Activated CD8-positive, alpha-beta memory T cell treated with anti-CD3 and anti-CD28 coated beads for 4 hours (primary cell): ENCODE data around the gene LPAR4.
"Not testable (repeated sequence)": the region's sequence is repeated elsewhere in the genome, so short reads cannot be mapped to it uniquely, and the experiment has no call there.

Experiments used
- DNase-seq, 2 donors: peaks; one replicate each; pipeline ENCODE4 v3.0.0-alpha.2; 2020; ENCODE audit warnings: low read depth in 2 of 2

LPAR4 gene, protein sequence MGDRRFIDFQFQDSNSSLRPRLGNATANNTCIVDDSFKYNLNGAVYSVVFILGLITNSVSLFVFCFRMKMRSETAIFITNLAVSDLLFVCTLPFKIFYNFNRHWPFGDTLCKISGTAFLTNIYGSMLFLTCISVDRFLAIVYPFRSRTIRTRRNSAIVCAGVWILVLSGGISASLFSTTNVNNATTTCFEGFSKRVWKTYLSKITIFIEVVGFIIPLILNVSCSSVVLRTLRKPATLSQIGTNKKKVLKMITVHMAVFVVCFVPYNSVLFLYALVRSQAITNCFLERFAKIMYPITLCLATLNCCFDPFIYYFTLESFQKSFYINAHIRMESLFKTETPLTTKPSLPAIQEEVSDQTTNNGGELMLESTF

DNA sequence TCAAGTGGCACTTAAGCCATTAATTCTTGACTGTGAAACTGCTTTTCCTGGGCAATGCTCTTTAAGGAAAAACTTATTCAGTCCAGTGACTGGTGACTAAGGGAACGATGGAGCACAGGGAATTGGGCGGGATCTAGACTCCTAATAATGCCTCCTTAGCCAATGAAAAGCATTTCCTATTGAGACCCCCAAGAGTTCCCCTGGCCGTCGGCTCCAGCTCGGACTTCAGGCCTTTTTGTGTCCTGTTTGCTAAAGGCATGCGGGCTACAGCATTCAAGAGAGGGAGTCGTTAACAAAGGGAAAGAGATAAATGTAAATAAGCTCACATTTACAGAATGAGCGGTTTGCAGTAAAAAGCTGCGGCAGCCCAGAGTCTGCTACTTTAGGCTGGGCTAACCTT is at the start of gene LPAR4:
Gene LPAR4, plus strand, starts transcription at position 232 of the 400 bp plus-strand sequence. CDS start 7,150 bp downstream, outside the sequence.
- no peak for DNase-seq

DNA sequence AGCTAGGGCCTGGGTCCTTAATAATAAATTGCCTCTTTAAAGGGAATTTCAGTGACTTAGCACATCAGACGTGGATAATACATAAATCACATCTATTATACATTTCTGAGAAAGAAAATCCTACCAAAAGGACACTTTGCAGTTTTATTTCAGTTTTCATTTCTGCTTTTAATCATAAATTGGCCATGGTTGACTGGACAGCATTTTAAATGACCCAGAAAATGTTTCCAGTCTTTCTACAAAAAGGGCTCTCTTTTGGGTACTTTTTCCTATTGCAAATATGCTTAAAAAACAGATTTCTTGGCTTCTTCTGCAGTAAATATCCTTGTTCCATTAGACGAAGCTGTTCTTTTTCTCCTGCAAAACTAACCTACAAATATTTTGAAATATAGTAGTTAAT is 41.4 kb upstream of the LPAR4 start:
- DNase-seq, result no peak

DNA sequence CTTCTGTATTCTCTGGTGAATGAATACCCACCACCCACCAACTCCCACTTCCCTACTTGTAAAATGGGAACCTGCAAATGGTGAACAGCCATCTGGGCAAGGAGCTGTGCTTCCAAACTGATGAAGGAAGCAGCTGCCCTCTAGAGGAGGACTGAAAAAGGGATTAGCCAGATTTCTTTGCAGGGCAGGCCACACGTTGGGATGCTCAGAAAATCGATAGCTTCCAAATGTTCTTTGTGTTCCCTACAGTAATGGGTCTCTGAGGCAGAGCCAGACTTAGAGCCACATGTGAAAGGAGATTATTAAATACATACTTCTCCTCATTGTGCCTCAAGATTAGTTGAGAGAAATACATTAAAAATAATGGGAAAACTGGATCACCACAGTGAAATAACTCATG is 39.3 kb upstream of the LPAR4 start:
- DNase-seq, result no peak

DNA sequence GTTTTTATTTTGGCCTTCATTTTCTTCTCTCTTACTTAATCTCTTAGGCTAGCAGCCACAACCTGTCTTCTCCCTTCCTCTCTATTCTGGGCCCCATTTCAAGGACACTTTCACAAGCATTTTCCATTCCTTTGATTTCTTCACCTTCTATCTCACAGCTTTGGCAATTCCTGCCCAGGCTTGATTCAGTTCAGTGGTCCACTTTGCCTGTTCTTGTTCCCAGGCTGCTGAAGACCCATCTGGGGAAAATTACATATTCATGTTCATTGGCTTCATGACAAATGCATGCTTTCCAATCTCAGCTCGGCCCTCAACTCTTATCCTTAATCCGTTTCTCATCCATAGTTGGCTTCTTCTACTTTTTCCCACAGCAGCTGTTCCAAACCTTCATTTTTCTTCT is 38.7 kb upstream of the LPAR4 start:
- no peak for DNase-seq

DNA sequence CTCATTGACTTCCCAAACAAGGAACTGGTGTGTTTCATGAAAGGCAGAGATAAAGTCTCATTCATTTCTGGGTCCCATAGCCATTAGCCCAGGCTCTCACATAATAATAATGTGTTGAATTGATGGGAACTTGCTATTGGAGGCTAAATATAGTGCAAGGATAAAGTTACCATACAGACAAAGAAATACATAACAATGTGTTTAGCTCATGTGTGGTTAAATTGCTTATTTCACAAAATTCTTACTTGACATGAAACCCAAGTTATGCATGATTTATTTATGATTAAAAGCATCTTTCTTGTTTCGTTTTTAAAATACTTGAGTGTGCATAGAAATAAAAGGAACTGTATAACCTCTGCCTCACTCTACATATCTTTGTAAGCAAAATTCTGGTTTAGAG is 37.3 kb upstream of the LPAR4 start:
- DNase-seq, result no peak

DNA sequence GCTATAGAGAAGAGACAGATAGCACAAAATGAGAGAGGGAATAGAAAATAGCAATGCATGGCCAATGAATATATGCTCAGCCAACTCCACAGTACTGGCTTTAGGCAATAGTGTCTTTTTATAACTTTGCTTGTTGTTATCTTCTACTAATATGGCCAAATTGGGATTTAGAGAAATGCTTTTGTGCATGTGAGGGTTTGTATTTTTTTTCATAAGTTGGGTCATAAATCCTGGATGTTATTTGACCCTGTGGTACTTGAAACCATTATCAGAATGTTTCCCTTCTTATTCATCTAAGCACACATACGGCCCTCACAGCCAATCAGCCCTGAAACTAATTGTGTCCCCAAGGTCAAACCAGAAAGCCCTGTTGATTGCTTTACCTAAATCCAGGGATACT is 35.2 kb upstream of the LPAR4 start:
- no peak for DNase-seq

DNA sequence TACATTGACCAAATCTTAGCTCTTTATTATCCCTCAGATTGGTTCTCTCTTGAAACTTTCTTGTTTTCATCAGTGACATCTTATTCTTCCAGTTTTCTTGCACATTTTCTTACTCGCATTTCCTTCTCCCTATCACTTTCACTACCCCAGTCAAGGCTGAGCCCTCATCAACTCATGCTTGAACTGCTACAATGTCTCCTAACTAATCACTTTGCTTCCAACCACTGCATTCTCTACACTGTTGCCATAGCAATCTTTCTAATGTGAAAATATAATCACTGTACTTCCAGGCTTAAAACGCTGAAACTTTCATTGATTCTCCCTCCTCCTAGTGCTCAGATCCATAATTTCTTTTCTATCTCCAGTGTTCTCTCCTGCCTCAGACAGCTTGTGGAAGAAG is 22.2 kb upstream of the LPAR4 start:
- DNase-seq, result no peak

DNA sequence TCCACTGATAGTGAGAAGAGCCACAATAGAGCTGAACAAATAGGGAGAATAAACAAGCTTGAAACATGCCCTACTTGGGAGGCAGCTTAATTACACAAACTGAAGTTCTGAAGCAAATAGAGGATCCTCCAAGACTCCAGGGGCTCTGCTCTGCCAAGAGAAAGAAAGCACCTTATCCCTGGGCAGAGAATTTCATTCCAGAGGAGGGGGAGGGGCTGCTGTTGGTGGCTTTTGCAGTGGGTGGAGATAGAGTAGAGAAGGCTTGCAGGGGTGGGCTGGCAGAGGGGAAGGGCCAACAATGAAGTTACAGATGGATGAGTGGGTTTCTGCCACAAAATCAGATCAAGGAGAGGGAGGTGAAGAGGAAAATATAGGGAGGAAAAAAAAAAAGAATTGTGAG is 1.0 kb upstream of the LPAR4 start:
- no peak for DNase-seq

DNA sequence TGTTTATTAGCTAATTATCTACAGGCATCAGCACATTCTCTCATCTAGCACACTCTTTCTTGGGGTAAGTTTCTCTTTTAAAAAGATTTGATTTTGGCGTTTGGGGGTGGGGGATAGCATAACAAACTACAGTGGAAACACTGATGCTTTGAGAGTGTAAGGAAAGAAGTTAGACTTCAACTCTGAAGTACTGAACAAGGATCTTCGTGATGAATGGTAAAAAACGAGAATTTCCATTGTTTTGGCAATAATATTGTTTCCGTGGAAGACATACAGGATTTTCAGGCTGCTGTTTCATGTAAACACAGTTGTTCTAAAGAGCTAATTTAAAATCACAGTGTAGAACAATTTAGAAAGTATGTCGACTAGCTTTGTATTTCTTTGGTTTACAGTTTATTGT is 451 bp downstream of the LPAR4 start:
- no peak for DNase-seq

DNA sequence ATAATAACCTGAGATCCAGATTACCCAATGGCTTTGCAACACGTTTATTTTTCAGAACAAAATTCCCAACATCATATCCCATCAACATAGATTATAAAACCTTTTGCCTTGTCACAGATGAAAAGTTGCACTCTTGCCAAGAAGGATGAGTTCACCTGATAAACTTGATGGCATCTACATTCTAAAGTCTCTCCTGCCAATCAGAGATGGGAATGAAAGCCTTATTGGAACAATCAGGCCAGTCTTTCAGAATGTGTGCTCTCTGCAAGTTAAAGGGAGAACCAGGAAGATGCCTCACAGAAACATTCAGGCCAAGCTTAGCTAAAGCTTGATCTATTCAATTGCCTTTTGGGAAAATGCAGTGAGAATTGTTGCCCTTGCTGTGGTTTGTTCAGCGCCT is 1.3 kb downstream of the LPAR4 start:
- DNase-seq, result no peak

DNA sequence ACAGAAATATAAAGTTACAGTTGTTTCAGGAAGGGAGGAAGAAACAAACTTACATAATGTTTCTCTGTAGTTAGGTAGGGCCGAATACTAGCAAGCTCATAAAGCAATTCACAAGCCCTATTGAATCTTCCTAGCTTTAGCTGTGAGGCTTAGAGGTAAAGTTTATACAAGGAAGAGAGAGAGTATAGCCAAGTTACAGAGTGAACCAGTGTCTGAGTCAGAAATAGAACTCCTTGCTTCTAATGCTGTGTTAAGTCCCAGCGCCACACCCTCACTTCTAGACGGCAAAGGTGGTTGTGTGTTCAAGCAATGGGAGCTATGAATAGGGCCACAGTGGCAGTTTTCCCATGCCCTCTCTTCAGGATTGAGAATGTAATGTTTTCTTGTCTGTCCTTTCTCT is 6.1 kb downstream of the LPAR4 start:
- no peak for DNase-seq

DNA sequence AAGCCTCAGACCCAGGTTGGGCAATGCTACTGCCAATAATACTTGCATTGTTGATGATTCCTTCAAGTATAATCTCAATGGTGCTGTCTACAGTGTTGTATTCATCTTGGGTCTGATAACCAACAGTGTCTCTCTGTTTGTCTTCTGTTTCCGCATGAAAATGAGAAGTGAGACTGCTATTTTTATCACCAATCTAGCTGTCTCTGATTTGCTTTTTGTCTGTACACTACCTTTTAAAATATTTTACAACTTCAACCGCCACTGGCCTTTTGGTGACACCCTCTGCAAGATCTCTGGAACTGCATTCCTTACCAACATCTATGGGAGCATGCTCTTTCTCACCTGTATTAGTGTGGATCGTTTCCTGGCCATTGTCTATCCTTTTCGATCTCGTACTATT is 7.4 kb downstream of the LPAR4 start:
- DNase-seq, result no peak

DNA sequence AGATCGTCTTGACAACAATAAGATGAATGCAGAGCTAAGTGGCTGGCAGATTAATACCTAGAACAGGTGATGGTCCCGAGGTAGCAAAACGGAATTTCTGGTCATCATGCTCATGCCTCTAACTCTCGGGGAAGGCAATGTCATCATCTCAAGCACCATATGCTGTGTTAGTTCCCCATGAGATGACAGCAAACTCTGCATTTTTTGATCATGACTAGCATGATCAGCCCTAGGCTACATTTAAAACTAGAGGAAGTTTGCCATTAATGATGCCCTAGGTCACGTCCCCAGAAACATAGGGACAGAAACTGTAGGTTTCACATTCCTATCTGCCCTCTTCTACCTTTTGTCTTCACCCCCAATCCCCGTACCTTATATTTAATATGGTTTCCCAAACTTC is 11.6 kb downstream of the LPAR4 start:
- no peak for DNase-seq

DNA sequence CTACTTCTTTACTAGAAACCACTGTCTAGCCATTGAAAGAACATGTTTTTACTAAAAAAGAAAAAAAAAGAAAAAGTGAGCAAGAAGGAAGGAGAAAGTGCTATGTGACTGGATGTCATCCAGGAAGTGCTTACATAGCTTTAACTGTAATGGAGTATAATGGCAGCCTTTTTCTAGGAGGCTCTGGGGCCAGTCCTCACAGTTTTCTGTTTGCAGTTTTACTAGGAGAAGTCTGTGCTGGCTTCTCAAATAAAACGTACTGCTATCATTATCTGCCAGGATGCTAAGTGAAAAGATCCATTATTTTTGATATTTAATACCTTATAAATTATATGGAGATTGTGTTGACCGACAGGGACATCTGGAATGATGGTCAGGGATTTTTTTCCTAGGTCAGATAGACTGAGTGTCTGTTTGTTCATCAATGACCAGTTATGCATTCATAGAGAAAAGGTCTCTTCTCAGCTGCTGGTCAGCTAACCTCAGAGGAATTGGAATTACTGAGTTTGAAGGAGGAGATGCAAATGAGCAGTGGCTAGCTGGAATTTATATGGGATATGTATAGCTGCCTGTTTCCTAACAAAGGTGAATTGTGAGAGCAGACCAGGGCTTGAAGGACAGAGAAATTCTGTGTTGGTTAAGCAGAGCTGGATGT is 21.7 kb downstream of the LPAR4 start:
- DNase-seq, result no peak

DNA sequence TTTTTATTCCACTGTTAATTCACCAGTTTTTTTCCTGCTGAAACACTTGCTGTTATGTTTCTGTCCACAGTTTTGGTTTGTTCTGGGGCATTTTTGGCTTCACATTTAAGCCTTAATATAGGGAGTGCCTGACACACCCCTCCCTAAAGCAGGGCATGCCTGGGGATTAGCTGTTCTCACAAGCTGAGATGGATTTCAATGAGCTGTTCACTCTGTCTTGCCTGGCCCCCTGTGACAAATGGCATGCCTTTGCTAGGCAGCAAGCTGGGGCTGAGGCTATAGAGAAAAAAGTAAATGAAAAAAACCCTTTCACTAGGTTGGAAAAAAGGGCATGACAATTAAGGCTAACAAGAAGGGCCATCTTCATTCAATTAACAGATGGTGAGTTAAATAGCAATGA is 22.4 kb downstream of the LPAR4 start:
- no peak for DNase-seq

DNA sequence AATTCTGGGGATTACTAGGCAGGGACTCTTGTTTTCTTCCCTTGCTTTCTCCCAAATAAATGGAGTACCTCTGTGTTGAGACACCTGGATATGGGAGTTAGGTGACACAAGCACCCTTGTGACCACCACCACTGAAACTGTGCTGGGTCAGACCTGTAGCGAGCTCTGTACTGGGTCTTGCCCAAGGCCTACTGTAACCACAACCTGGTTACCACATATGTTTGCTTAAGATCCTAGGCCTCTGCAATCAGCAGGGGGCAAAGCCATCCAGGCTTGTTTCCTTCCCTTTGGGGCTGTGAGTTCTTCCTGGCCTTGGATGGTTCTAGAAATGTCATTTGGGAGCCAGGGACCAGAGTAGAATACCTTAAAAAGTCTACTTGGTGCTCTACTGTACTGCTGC is 49.4 kb downstream of the LPAR4 start:
- no peak for DNase-seq

DNA sequence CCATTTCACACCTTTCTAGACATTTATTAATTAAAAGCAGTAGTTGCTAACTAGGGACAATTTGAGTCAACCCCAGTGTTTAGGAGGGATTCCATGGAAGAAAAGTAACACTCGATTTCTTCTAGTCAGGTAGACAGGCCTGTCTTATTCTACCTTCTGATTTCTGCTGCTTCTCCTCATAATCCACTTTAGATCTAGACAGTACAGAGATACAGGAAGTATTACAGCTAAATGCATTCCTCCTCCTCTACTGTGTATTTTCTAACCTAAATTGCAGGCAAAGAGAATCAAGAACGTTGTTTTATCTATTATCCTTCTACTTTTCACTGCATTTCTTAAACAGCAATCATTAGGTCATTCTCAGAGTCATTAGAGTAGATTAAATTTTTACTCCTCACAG is 52.6 kb downstream of the LPAR4 start:
- no peak for DNase-seq

DNA sequence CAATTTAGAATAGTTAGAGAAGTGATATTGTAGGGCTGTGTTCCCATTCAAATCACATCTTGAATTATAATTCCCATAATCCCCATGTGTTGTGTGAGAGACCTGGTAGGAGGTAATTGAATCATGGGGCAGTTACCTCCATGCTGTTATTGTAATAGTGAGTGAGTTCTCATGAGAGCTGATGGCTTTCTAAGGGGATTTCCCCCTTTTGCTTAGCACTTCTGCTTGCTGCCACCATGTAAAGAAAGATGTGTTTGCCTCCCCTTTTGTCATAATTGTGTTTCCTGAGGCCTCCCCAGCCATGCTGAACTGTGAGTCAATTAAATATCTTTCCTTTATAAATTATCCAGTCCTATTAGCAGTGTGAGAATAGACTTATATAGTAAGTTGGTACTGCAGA is 53.2 kb downstream of the LPAR4 start:
- DNase-seq, result no peak

DNA sequence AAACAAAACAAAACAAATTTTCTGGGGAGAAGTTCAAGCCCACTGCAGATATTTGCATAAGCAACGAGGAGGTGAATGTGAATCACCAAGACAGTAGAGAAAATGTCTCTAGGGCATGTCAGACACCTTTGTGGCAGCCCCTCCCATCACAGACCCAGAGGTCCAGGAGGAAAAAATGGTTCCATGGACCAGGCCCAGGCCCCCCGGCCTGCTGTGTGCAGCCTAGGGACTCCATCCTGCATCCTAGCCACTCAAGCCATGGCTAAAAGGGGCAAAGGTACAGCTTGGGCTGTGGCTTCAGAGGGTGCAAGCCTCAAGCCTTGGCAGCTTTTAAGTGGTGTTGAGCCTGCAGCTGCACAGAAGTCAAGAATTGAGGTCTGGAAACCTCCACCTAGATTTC is 54.0 kb downstream of the LPAR4 start:
- no peak for DNase-seq

DNA sequence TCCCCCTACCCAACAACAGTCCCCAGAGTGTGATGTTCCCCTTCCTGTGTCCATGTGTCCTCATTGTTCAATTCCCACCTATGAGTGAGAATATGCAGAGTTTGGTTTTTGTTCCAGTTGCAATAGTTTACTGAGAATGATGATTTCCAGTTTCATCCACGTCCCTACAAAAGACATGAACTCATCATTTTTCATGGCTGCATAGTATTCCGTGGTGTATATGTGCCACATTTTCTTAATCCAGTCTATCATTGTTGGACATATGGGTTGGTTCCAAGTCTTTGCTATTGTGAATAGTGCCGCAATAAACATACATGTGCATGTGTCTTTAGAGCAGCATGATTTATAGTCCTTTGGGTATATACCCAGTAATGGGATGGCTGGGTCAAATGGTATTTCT is 55.0 kb downstream of the LPAR4 start:
- DNase-seq, result not testable (repeated sequence)
